ENCODE data around the gene SPOUT1. TPM values are rescaled to one million over a fixed set of nuclear protein-coding genes. Genes with fewer than 3 reads are reported as not detected.

The SPOUT1 gene
- total RNA-seq, 1 experiment from 2014 or later: 70.4 TPM

- POLR2A ChIA-PET: no interaction called here
- no peak for ATAC-seq
- TSS peak; percentile 17 for BruUV-seq (replicated peaks)
These were observed 19.8 kb downstream of the SPOUT1 start for GRCh38 chr9:128809831-128810230.

GRCh38 chr9:128809036-128809599 lies 20.5 kb downstream of the SPOUT1 start:
- Histone ChIP-seq H3K36me3 (ENCODE audit: control insufficient read depth in 1 of 2, insufficient read depth in 2 of 2, low read length in 2 of 2) (no peaks in the 10 kb centered on the region; a peak in 2 of 4 replicates), H3K27ac (ENCODE audit: low read depth, low read length) (no peak overlapping the region), H4K20me1 (ENCODE audit: insufficient read depth) (no peaks in the 10 kb centered on the region), H3K4me1 (ENCODE audit: control insufficient read depth in 1 of 2, insufficient read depth in 2 of 2, low read length in 2 of 2) (no peaks in the 10 kb centered on the region), H2AFZ (ENCODE audit: low read depth, low read length, poor library complexity, severe bottlenecking) (no peak overlapping the region), H3K4me3 (replicated peaks in 1 of 2; ENCODE audit: low read depth in 1 of 2, low read length in 2 of 2) (no peak overlapping the region), H3K9me2 (ENCODE audit: insufficient read depth) (no peaks in the 10 kb centered on the region), H3K79me2 (ENCODE audit: insufficient read depth, low read length) (no peaks in the 10 kb centered on the region), H3K4me2 (ENCODE audit: low read length) (no peak overlapping the region), H3K9ac (ENCODE audit: low read length) (no peak overlapping the region), H3K9me3 (ENCODE audit: control insufficient read depth in 1 of 2, insufficient read depth in 1 of 2, low read depth in 1 of 2, low read length in 2 of 2) (no peaks in the 10 kb centered on the region), H3K27me3 (ENCODE audit: insufficient read depth, low read length) (no peaks in the 10 kb centered on the region)
- DNase-seq (ENCODE audit: low read depth, low spot score) (no peak), ATAC-seq (no peak)
- no TSS peak for BruUV-seq (replicated peaks)
- ChIA-PET CTCF (no interaction called here), POLR2A (no interaction called here), RAD21 (ENCODE audit: low non-redundant PET in 1 of 2, low total read pairs in 2 of 2, uncharacterized antibody in 2 of 2, unreplicated experiment in 2 of 2) (no interaction called here)
- intact Hi-C loops (cut with micrococcal nuclease): no loop called here
- TF ChIP-seq ELF1 (IDR thresholded peaks at IDR 0.05; ENCODE audit: borderline replicate concordance, low read depth): no peak

More at GRCh38 chr9:128809831-128810230, 19.8 kb downstream of the SPOUT1 start:
- ChIA-PET CTCF (interaction anchor here (0.6 kb wide), 1 partner anchor 8 kb away, joined by 3 read pairs; the partner anchor contains the start of gene ENDOG), RAD21 (ENCODE audit: low non-redundant PET in 1 of 2, low total read pairs in 2 of 2, uncharacterized antibody in 2 of 2, unreplicated experiment in 2 of 2) (no interaction called here)
- Histone ChIP-seq H3K27ac (ENCODE audit: low read depth, low read length) (no peak overlapping the region), H3K79me2 (ENCODE audit: insufficient read depth, low read length) (no peaks in the 10 kb centered on the region), H3K9ac (ENCODE audit: low read length) (no peak overlapping the region), H3K4me2 (ENCODE audit: low read length) (no peak overlapping the region), H3K9me3 (ENCODE audit: control insufficient read depth in 1 of 2, insufficient read depth in 1 of 2, low read depth in 1 of 2, low read length in 2 of 2) (no peaks in the 10 kb centered on the region), H3K9me2 (ENCODE audit: insufficient read depth) (no peaks in the 10 kb centered on the region), H3K27me3 (ENCODE audit: insufficient read depth, low read length) (no peaks in the 10 kb centered on the region), H3K4me3 (replicated peaks in 1 of 2; ENCODE audit: low read depth in 1 of 2, low read length in 2 of 2) (no peak overlapping the region), H3K4me1 (ENCODE audit: control insufficient read depth in 1 of 2, insufficient read depth in 2 of 2, low read length in 2 of 2) (no peaks in the 10 kb centered on the region), H2AFZ (ENCODE audit: low read depth, low read length, poor library complexity, severe bottlenecking) (no peak overlapping the region), H4K20me1 (ENCODE audit: insufficient read depth) (no peaks in the 10 kb centered on the region), H3K36me3 (ENCODE audit: control insufficient read depth in 1 of 2, insufficient read depth in 2 of 2, low read length in 2 of 2) (no peaks in the 10 kb centered on the region; a peak in 2 of 4 replicates)
- intact Hi-C loops (cut with micrococcal nuclease): no loop called here
- DNase-seq (ENCODE audit: low read depth, low spot score): no peak
- TF ChIP-seq JUND (IDR thresholded peaks at IDR 0.05) (no peak), FOSL1 (IDR thresholded peaks at IDR 0.05; ENCODE audit: low read depth) (no peak), POLR2AphosphoS5 (IDR thresholded peaks at IDR 0.05; ENCODE audit: low read depth, low read length) (no peak), YY1 (IDR thresholded peaks at IDR 0.05; ENCODE audit: extremely low read depth, insufficient replicate concordance, low read depth, low read length) (no peak), EZH2phosphoT487 (IDR thresholded peaks at IDR 0.05; ENCODE audit: borderline replicate concordance) (no peak), CEBPB (IDR thresholded peaks at IDR 0.05; ENCODE audit: low read depth) (no peak), CBX3 (IDR thresholded peaks at IDR 0.05; ENCODE audit: low read depth) (no peak)

Data from HCT116 (cell line).